Brain microvascular endothelial cell (primary cell): ENCODE measurements around the gene RFESD.
A peak's percentile ranks its signal among the peaks of the same experiment; 100 is the strongest.

Experiments
- DNase-seq: peaks from one replicate; pipeline ENCODE4 v3.0.0-alpha.2; 2020
- H3K27ac ChIP-seq: fragments of 250-450 bp; sonication (Bioruptor Pico); 2 replicates; pipeline ENCODE4 v1.5.1; 2020; ENCODE audit warnings: mild to moderate bottlenecking, moderate library complexity
- H3K27me3 ChIP-seq: fragments of 250-450 bp; sonication (Bioruptor Pico); replicated peaks from 2 replicates; pipeline ENCODE4 v1.5.1; 2020; ENCODE audit warnings: mild to moderate bottlenecking
- H3K36me3 ChIP-seq: fragments of 250-450 bp; sonication (Bioruptor Pico); replicated peaks from 2 replicates; pipeline ENCODE4 v1.5.1; 2020; ENCODE audit warnings: mild to moderate bottlenecking
- H3K4me3 ChIP-seq: 2 replicates; pipeline ENCODE4 v1.5.1; 2011; ENCODE audit warnings: low read depth, mild to moderate bottlenecking, control low read depth, low read length, moderate library complexity
- CTCF ChIP-seq: IDR thresholded peaks from 2 replicates; pipeline ENCODE4 v1.5.1; 2011; ENCODE audit warnings: low read depth, mild to moderate bottlenecking, moderate library complexity, low read length, control low read depth, inconsistent platforms; ENCODE audit errors: missing control alignments
- in situ Hi-C: cut with HindIII; loops from 2 replicates; pipeline ENCODE4 v1.10.0; 2017; ENCODE audit warnings: low sequenced_read_pairs, low pct_ligation_motif_present

Gene RFESD

GRCh38 chr5:95660060-95660459 lies 13.5 kb downstream of the RFESD start:
- no peak overlapping the region for H3K4me3 ChIP-seq
- H3K27ac ChIP-seq = no peak overlapping the region
- TF ChIP-seq CTCF = no peak
- H3K27me3 ChIP-seq = no peaks in the 10 kb centered on the region
- DNase-seq = no peak
- in situ Hi-C loops = loop anchor here (25.0 kb wide), 1 partner anchor 177 kb away; no protein-coding TSS in a partner anchor
- H3K36me3 ChIP-seq = no peaks in the 10 kb centered on the region

- in situ Hi-C loops = loop anchor here (25.0 kb wide), 1 partner anchor 174 kb away; no protein-coding TSS in a partner anchor
These were observed 16.4 kb downstream of the RFESD start for GRCh38 chr5:95662946-95663345.

GRCh38 chr5:95664204-95664786 lies 17.7 kb downstream of the RFESD start:
- peak; percentile 68 for TF ChIP-seq CTCF
- in situ Hi-C loops = loop anchor here (25.0 kb wide), 1 partner anchor 173 kb away; no protein-coding TSS in a partner anchor
- Histone ChIP-seq H3K4me3 (no peak overlapping the region), H3K27me3 (no peaks in the 10 kb centered on the region), H3K36me3 (no peaks in the 10 kb centered on the region), H3K27ac (no peak overlapping the region)
- DNase-seq = no peak

More at GRCh38 chr5:95662946-95663345, 16.4 kb downstream of the RFESD start:
- no peak for DNase-seq
- no peak overlapping the region for H3K4me3 ChIP-seq
- no peak overlapping the region for H3K27ac ChIP-seq
- TF ChIP-seq CTCF = no peak
- H3K36me3 ChIP-seq = no peaks in the 10 kb centered on the region
- no peaks in the 10 kb centered on the region for H3K27me3 ChIP-seq

- no peak for TF ChIP-seq CTCF
- no peaks in the 10 kb centered on the region for H3K27me3 ChIP-seq
- no peak for DNase-seq
- H3K4me3 ChIP-seq = no peak overlapping the region
- in situ Hi-C loops = loop anchor here (25.0 kb wide), 1 partner anchor 170 kb away; no protein-coding TSS in a partner anchor
- H3K27ac ChIP-seq = no peak overlapping the region
- H3K36me3 ChIP-seq = no peaks in the 10 kb centered on the region
These were observed 20.6 kb downstream of the RFESD start for GRCh38 chr5:95667061-95667618.

- Histone ChIP-seq H3K27me3 (no peaks in the 10 kb centered on the region), H3K4me3 (no peak overlapping the region), H3K36me3 (no peaks in the 10 kb centered on the region), H3K27ac (no peak overlapping the region)
- in situ Hi-C loops = loop anchor here (25.0 kb wide), 1 partner anchor 170 kb away; no protein-coding TSS in a partner anchor
- no peak for DNase-seq
- no peak for TF ChIP-seq CTCF
These were observed 21.1 kb downstream of the RFESD start for GRCh38 chr5:95667678-95668077.

GRCh38 chr5:95668216-95668615 lies 21.6 kb downstream of the RFESD start:
- no peak overlapping the region for H3K4me3 ChIP-seq
- H3K36me3 ChIP-seq = no peaks in the 10 kb centered on the region
- TF ChIP-seq CTCF = no peak
- no peaks in the 10 kb centered on the region for H3K27me3 ChIP-seq
- peak overlapping the region; percentile 71 for H3K27ac ChIP-seq
- in situ Hi-C loops = loop anchor here (25.0 kb wide), 1 partner anchor 169 kb away; no protein-coding TSS in a partner anchor
- DNase-seq = no peak
